ENCODE data around the gene ZNF780B.

The ZNF780B gene

GRCh38 chr19:40078377-40078776 is 22.3 kb upstream of the ZNF780B start:
- no peak for TF ChIP-seq CTCF (IDR thresholded peaks at IDR 0.05; ENCODE audit: control insufficient read depth, extremely low read depth, insufficient read depth)
- no peak overlapping the region for H3K4me3 ChIP-seq (ENCODE audit: low read depth, low read length)

GRCh38 chr19:40070058-40070457 is 14.0 kb upstream of the ZNF780B start:
- no peak for DNase-seq (ENCODE audit: low read depth)
- no peak overlapping the region for H3K4me3 ChIP-seq (ENCODE audit: low read depth, low read length)
- no peak for TF ChIP-seq CTCF (IDR thresholded peaks at IDR 0.05; ENCODE audit: control insufficient read depth, extremely low read depth, insufficient read depth)

More at GRCh38 chr19:40078377-40078776, 22.3 kb upstream of the ZNF780B start:
- DNase-seq (ENCODE audit: low read depth): no peak

GRCh38 chr19:40059624-40060023 is 3.6 kb upstream of the ZNF780B start:
- no peak for TF ChIP-seq CTCF (IDR thresholded peaks at IDR 0.05; ENCODE audit: control insufficient read depth, extremely low read depth, insufficient read depth)
- no peak overlapping the region for H3K4me3 ChIP-seq (ENCODE audit: low read depth, low read length)
- DNase-seq (ENCODE audit: low read depth): no peak

- H3K4me3 ChIP-seq (ENCODE audit: low read depth, low read length): peak overlapping the region; percentile 91
- TF ChIP-seq CTCF (IDR thresholded peaks at IDR 0.05; ENCODE audit: control insufficient read depth, extremely low read depth, insufficient read depth): no peak
- no peak for DNase-seq (ENCODE audit: low read depth)
These were observed 1.1 kb upstream of the ZNF780B start for GRCh38 chr19:40057166-40057565.

- no peak for DNase-seq (ENCODE audit: low read depth)
- peak overlapping the region; percentile 91 for H3K4me3 ChIP-seq (ENCODE audit: low read depth, low read length)
- TF ChIP-seq CTCF (IDR thresholded peaks at IDR 0.05; ENCODE audit: control insufficient read depth, extremely low read depth, insufficient read depth): no peak
These were observed 474 bp upstream of the ZNF780B start for GRCh38 chr19:40056505-40056904.

GRCh38 chr19:40055049-40055448 is 982 bp downstream of the ZNF780B start:
- no peak for DNase-seq (ENCODE audit: low read depth)
- peak overlapping the region; percentile 91 for H3K4me3 ChIP-seq (ENCODE audit: low read depth, low read length)

More at GRCh38 chr19:40055049-40055448, 982 bp downstream of the ZNF780B start:
- no peak for TF ChIP-seq CTCF (IDR thresholded peaks at IDR 0.05; ENCODE audit: control insufficient read depth, extremely low read depth, insufficient read depth)

Data from LNCaP clone FGC (cell line).